Psoas muscle (tissue), 8 donors: Measurements from ENCODE around the gene PAQR9. TPM values are rescaled to one million over a fixed set of nuclear protein-coding genes. Genes with fewer than 3 reads are reported as not detected.
A peak's percentile ranks its signal among the peaks of the same experiment; 100 is the strongest.

Source experiments
- ATAC-seq, 4 donors: fragments of 200-7000 bp; cut with Tn5 transposase; one replicate each; pipeline ENCODE4 v1.9.1; 2020; ENCODE audit warnings: moderate library complexity in 3 of 4, mild to moderate bottlenecking in 2 of 4
- DNase-seq, 2 donors: peaks; one replicate each; pipeline ENCODE4 v3.0.0-alpha.2; 2020
- H3K27ac ChIP-seq: fragments of 200-600 bp; one replicate; pipeline ENCODE4 v1.8.0; 2022
- H3K27me3 ChIP-seq, 3 donors: fragments of 200-600 bp in 1 of 3; one replicate each; pipeline versions ENCODE4 v1.6.1 to v1.8.0; 2013 to 2022; ENCODE audit warnings: low read length in 2 of 3, mild to moderate bottlenecking in 2 of 3, moderate library complexity in 1 of 3; ENCODE audit not compliant: insufficient read depth in 3 of 3
- H3K36me3 ChIP-seq, 2 donors: fragments of 200-600 bp in 1 of 2; one replicate each; pipeline versions ENCODE4 v1.6.1 to v1.8.0; 2013 to 2022; ENCODE audit warnings: low read depth in 1 of 2, mild to moderate bottlenecking in 1 of 2, moderate library complexity in 1 of 2; ENCODE audit not compliant: insufficient read depth in 1 of 2
- H3K4me1 ChIP-seq: fragments of 200-600 bp; one replicate; pipeline ENCODE4 v1.8.0; 2022
- H3K4me3 ChIP-seq: fragments of 200-600 bp; one replicate; pipeline ENCODE4 v1.8.0; 2022; ENCODE audit warnings: mild to moderate bottlenecking
- H3K9me3 ChIP-seq: fragments of 200-600 bp; one replicate; pipeline ENCODE4 v1.8.0; 2022
- CTCF ChIP-seq: fragments of 200-600 bp; IDR thresholded peaks from one replicate; pipeline ENCODE4 v1.8.0; 2022; ENCODE audit warnings: antibody characterized with exemption
- WGBS, 3 donors: extraction: QIAGEN DNeasy Blood & Tissue Kit; methylation state at CpG; one replicate each; pipeline versions ENCODE4 v1.1.6 to v1.1.7; 2013; 5-methylcytosine and 5-hydroxymethylcytosine counted together
- intact Hi-C, 2 donors: fragments of 100-400 bp; cut with DNase I; formaldehyde crosslinking; loops; one replicate each; pipeline versions ENCODE4 v1.11.0 to v1.14.2; 2022
- long read RNA-seq, 2 donors: library from polyadenylated mRNA; unstranded; transcript quantifications; one replicate each; pipeline ENCODE4 v2.0.0, GENCODE V29; 2021
- polyA plus RNA-seq, 3 donors: library from polyadenylated mRNA; stranded (reverse); fragments of 200-250 nt; gene quantifications; one replicate each; pipeline ENCODE4 v1.2.3, GENCODE V29; 2013
- total RNA-seq, 4 donors: library from RNA; stranded (reverse); fragmentation: NEBNext Ultra II Directional in 2 of 4; extraction: Animal tissue kit (Norgen Biotek cat#: 25700) in 2 of 4; gene quantifications; one replicate each; pipeline versions ENCODE4 v1.2.1 to v1.2.4, GENCODE V29; 2021 to 2023
- donor health status: healthy with polysubstance abuse.
- donor health status: DM: no; HTN: no; CAD: no; lungs with moderate emphysema.
- donor health status: Bipolar disorder and iron deficiency.
- donor health status: healthy.
- donor health status: DM: yes; HTN: yes; CAD: no.
- donor health status: DM: no; HTN: no; CAD: no.
- donor health status: DM: no; HTN: no; CAD: no.
- donor health status: DM: yes; HTN: yes; CAD: no.

The PAQR9 gene
- total RNA-seq: 1 to 10 TPM in 3 of 4 donors, under 1 TPM in 1; 0.53 to 2.6 (median 2.3) TPM
- 1 to 10 TPM in 2 of 3 donors, under 1 TPM in 1; 1.00 to 5.8 (median 1.4) TPM for polyA plus RNA-seq
- long read RNA-seq, donor 1, partial matches to known transcripts: 0 of 3 reads
- long read RNA-seq, donor 1, other reads (novel, unspliced or antisense): 0 of 3 reads
- long read RNA-seq, donor 2, partial matches to known transcripts: 0 of 1 reads
- long read RNA-seq, donor 2, other reads (novel, unspliced or antisense): 0 of 1 reads

GRCh38 chr3:142963516-142964448 is at the start of gene PAQR9:
Gene PAQR9, minus strand, starts transcription at chr3:142963674. Its CDS starts 338 bp downstream, at chr3:142963336.
- peaks cover 0 to 12% (median 2%) of the 10 kb centered on the region in 3 donors for H3K27me3 ChIP-seq
- intact Hi-C loops: no loop called here
- H3K27ac ChIP-seq: peak within 1 kb of the TSS; percentile 53
- H3K9me3 ChIP-seq: no peaks in the 10 kb centered on the region
- H3K4me1 ChIP-seq: no peaks in the 10 kb centered on the region
- peak; percentile 57 to 70 (median 63) for ATAC-seq
- 4 to 9% (median 8%) methylated on average over 59 to 117 of the region's 117 CpGs for WGBS, 3 donors
- no peaks in the 10 kb centered on the region for H3K36me3 ChIP-seq
- no peak for TF ChIP-seq CTCF
- DNase-seq: peak; percentile 35 to 64
- H3K4me3 ChIP-seq: peak within 1 kb of the TSS; percentile 85

GRCh38 chr3:143011705-143012104 is 48.2 kb upstream of the PAQR9 start:
- WGBS, 3 donors: 86 to 90% (median 87%) methylated on average over 3 of the region's 3 CpGs
- no peak for ATAC-seq
- intact Hi-C loops: no loop called here
- Histone ChIP-seq H3K27ac (no peak overlapping the region), H3K4me3 (no peak overlapping the region), H3K4me1 (peaks cover 35% of the 10 kb centered on the region), H3K27me3 (no peaks in the 10 kb centered on the region), H3K36me3 (peaks cover 2 to 39% of the 10 kb centered on the region in 2 donors), H3K9me3 (no peaks in the 10 kb centered on the region)
- no peak for TF ChIP-seq CTCF
- DNase-seq: no peak

GRCh38 chr3:143010024-143010423 is 46.5 kb upstream of the PAQR9 start:
- intact Hi-C loops: no loop called here
- DNase-seq (no peak), ATAC-seq (no peak)
- H3K4me1 ChIP-seq: peaks cover 52% of the 10 kb centered on the region
- no peaks in the 10 kb centered on the region for H3K9me3 ChIP-seq
- 61 to 65% (median 65%) methylated on average over 3 of the region's 3 CpGs for WGBS, 3 donors
- H3K27ac ChIP-seq: no peak overlapping the region
- H3K27me3 ChIP-seq: no peaks in the 10 kb centered on the region
- TF ChIP-seq CTCF: no peak
- H3K4me3 ChIP-seq: no peak overlapping the region
- peaks cover 2 to 28% of the 10 kb centered on the region in 2 donors for H3K36me3 ChIP-seq

- no peak for ATAC-seq
- no peak for TF ChIP-seq CTCF
- 70 to 90% (median 80%) methylated on average over 2 of the region's 2 CpGs for WGBS, 3 donors
- Histone ChIP-seq H3K36me3 (no peaks in the 10 kb centered on the region), H3K4me3 (no peak overlapping the region), H3K9me3 (no peaks in the 10 kb centered on the region), H3K27ac (no peak overlapping the region), H3K27me3 (no peaks in the 10 kb centered on the region), H3K4me1 (peaks cover 66% of the 10 kb centered on the region)
- intact Hi-C loops: loop anchor here (5.0 kb wide), 1 partner anchor 428 kb away; the partner anchor contains the start of gene ATR (in 2 of the 2)
- DNase-seq: no peak
Measured at GRCh38 chr3:143004823-143005222, 41.3 kb upstream of the PAQR9 start.
